Anterior cingulate cortex (tissue), 58 donors: ENCODE data around the gene BRI3BP.
"Not testable (repeated sequence)": the region's sequence is repeated elsewhere in the genome, so short reads cannot be mapped to it uniquely, and the experiment has no call there.

Experiments used
- DNase-seq, 58 donors: peaks; one replicate each; lab custom pipeline; 2025; lab: John Stamatoyannopoulos, UW

BRI3BP gene

DNA sequence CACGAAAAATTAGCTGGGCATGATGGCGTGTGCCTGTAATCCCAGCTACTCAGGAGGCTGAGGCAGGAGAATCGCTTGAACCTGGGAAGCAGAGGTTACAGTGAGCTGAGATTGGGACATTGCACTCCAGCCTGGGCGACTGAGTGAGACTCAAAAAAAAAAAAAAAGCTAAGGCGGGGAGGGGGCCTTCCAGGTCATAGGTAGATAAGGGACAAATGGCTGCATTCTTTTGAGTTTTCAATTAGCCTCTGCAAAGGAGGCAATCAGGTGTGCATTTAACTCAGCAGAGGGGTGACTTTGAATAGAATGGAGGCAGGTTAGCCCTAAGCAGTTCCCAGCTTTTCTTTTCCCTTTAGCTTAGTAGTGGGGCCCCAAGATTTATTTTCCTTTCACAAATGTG, 71.0 kb downstream of the BRI3BP start:
- DNase-seq, result no peak

DNA sequence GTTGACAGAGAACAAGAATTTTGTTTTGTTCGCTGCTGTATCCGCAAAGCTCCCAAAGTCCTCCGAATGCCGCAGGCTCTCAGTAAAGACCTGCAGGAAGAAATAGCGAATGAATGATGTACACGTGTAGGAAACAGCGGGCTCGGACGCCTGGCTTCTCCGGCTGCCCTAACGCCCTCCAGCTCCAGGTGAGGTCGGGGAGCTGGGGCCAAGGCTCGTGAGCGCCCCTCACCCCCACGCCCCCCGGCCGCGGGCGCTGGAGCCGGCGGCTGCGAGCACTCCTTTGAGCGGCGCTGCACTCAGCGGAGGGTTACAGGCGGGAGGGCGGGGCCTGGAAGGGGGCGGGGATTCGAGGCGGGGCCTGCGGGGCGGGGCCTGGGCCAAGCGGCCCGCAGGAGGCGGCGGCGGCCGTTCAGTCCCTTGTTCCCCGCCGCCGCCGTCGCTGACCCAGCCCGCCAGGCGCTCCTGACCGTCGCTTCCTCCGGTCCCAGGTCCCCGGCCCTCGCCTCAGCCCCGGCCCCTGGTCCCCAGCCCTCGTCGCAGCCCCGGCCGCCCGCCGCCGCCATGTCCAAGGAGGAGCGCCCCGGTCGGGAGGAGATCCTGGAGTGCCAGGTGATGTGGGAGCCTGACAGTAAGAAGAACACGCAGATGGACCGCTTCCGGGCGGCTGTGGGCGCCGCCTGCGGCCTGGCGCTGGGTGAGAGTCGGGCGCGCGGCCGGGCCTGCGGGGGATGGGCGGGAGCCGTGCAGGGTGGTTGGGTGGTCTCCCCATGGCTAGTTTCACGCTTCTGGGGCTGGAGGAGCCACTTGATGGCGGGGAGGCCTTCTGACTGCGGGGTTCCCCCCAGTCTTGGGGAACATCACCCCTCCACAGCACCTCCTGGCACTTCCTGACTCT, 71.8 kb downstream of the BRI3BP start, which contains the start of gene AACS:
Gene AACS, plus strand, starts transcription at position 415 of the 898 bp plus-strand sequence. Its CDS starts 150 bp downstream, at position 565.
- peak in 57 of 58 donors; percentile 3 to 88 (median 70) for DNase-seq

DNA sequence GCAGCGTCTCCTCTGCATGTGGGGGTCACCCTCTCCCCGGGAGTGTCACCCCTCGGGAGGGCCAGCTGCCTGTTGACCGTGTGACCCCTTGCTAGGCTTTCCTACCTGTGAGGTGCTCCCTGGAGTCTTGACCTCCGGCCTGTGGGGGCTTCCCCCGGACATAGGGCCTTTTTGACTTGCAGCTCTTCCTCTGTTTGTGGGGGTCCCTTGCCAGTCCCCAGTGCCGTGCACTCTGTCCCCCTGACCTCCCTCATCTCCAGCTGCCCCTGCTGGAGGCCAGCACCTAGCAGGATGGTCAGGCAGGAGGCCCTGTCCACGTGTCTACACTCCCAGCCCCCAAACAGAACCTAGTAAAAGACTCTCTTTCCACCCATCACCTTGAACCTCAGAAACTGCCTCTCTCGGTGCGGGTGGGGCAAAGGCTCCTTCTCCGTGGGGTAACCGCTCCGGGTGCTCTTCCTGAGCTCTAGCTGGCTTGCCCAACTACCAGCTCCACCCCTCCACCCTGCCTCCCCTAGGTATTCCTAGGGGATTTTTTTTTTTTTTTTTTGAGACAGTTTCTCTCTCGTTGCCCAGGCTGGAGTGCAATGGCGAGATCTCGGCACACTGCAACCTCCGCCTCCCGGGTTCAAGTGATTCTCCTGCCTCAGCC, 72.6 kb downstream of the BRI3BP start:
- DNase-seq, result peak in 1 of 58 donors; percentile 24

DNA sequence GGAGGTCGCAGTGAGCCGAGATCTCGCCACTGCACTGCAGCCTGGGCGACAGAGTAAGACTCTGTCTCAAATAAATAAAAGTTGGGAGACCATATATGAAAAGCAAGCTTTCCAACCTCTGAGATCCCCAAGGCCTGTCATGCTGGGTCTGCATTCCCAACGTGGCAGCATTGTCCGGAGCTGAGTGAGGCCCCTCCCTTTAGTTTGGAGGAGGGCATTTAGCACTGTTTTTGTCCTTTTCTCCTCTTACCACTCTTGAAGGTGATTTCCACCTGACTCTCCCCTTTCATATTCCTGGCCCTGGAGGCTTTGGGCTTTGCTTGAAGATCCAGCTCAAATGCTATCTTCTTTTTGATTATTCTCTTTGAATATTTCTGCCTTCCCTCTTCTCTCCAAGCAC, 74.9 kb downstream of the BRI3BP start:
- no peak for DNase-seq

DNA sequence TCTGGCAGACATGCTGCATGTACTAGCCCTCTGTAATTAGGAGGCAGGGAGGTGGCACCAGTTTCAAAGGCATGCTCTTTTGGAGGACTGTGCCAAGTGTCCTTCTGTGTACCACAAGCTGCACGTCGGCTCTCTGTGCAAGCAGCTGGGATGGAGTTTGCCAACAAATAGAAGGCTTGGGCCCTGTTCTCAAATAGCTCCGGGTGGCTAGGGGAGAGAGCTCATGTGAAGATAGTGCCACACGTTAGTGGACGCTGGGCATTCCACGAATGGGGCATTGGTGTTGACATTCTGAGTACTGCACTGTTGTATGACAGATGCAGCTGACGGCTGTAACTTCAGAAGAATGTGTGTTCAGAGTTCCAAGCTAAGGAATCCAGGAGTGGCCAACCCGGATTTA, 76.2 kb downstream of the BRI3BP start:
- DNase-seq, result peak in 18 of 58 donors; percentile 2 to 66 (median 26)

DNA sequence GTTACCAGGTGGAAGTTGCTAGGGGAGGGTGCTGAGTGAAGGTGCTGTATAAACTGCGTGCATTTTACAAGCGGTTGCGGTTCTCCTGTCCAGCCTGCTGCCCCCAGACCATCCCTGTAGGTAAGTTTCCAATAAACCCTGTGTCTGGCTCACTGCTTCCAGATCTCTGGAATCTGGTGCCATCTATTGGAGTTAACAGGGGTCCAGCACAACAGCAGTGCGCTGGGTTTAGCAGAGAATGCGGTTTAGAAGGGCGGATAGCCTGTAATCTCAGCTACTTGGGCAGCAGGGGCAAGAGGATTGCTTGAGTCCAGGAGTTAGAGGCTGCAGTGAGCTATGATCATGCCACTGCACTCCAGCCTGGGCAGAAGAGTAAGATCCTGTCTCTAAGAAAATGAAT, 76.7 kb downstream of the BRI3BP start:
- peak in 9 of 58 donors; percentile 11 to 50 (median 21) for DNase-seq

DNA sequence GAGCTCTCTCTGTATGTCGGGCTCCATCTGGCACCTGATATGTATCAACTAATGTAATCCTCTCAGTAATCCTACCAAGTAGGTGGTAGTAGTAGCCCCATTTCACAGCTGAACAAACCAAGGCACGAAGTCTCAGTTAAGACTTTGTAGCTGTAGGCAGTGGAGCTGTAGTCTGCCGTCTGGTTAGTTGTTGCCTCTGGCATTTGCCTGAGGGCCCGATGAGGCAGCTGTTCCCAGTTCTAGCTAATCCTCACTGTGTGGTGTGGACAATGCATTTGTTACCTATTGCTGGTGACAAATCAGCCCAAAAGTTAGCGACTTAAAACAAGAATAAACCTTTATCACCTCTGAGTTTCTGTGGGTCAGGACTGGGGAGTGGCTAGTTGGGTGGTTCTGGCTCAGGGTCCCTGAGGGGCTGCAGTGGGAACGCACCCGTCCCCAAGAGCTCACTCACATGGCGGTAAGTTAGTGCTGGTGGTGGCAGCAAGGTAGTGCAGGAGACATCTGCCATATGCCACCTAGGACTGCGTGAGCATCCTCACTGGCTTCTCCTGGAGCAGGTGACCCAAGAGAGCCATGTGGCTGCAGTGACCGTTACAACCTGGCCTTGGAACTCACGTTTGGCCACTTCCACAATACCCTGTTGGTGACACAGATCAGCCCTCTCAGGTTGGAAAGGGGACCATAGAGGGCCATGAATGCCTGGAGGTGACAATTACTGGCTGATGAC, 77.4 kb downstream of the BRI3BP start:
- DNase-seq, result no peak

DNA sequence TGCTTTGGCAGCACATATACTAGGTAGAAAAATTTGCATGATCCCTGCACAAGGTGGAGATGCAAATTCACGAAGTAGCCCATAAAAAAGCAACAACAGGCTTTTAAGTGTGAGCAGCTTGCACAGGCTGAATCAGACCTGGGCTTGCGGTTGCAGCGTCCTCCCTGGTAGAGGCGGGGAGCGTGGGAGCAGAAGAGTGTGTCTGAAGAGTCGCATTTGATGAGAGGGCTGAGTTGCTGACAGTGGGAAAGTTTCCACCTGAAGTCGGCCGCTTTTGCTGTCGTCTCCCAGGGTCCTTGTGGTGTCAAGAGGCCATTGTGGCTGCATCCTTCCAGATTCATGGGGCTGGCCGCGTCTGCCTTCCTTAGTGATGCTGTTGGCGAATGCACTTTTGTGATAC, 78.0 kb downstream of the BRI3BP start:
- peak in 23 of 58 donors; percentile 7 to 73 (median 33) for DNase-seq

DNA sequence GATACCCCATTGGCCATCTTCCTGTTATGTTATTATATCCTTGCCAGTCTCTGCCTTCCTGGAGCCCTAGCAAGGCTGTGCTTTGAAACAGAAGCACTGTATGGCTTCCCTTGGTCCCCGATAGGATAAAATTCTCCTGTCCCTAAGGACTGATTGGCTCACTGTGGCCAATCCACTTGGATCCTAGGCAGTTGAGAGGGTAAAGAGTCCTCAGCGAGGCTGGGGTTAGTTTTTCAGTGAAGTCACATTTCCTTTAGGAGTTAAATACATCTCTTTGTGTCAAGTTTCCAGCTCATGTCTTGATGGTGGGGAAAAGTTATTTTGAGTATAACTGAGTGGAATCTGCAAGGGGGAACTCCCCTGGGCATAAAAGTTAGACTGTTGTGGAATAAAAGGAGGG, 79.1 kb downstream of the BRI3BP start:
- no peak for DNase-seq

DNA sequence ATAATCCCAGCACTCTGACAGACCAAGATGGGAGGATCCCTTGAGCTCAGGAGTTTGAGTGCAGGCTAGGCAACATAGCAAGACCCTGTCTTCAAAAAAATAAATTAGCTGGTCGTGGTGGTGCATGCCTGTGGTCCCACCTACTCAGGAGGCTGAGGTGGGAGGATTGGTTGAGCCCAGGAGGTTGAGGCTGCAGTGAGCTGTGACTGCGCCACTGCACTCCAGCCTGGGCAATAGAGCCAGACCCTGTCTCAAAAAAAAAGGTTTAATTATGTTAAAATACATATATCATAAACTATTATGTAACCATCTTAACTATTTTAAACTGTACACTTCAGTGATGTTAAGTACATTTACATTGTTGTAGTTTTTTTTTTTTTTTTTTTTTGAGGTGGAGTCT, 80.8 kb downstream of the BRI3BP start:
- DNase-seq, result not testable (repeated sequence)

DNA sequence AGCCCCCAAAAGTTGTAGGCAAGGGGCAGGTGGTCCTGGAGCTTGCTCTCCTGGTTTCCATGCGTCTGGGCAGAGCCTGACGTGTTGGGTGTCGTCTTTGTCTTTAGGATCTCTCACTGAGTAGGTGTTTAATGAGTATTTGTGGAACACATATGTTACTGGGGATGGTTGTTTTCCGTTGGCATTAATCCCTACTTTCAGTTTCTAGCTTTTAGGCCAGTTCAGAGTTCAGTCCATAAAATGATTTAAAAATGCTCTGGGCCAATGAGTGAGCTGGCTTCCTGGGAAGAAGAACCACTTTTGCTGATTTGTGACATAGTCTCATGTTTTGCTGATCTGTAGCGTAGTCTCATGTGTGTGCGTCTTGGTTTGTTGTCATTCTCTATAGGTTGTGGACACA, 82.7 kb downstream of the BRI3BP start:
- no peak for DNase-seq

DNA sequence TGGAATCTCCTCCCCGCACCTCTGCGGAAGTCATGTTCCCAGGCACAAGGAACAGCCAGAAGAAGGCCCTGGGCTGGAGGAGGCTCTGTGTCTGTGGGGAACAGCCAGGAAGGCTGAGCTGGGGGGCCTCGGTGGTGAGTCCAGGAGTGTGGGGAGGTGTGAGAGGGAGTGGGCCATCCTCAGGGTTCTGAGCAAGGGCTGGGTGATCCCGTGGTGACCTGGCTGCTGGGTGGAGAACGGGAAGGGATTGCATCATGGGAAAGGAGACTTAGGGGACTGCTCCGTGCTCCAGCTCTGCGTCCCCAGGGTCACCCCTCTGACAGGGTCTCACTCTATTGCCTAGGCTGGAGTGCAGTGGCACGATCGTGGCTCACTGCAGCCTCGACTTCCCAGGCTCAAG, 85.6 kb downstream of the BRI3BP start:
- no peak for DNase-seq

DNA sequence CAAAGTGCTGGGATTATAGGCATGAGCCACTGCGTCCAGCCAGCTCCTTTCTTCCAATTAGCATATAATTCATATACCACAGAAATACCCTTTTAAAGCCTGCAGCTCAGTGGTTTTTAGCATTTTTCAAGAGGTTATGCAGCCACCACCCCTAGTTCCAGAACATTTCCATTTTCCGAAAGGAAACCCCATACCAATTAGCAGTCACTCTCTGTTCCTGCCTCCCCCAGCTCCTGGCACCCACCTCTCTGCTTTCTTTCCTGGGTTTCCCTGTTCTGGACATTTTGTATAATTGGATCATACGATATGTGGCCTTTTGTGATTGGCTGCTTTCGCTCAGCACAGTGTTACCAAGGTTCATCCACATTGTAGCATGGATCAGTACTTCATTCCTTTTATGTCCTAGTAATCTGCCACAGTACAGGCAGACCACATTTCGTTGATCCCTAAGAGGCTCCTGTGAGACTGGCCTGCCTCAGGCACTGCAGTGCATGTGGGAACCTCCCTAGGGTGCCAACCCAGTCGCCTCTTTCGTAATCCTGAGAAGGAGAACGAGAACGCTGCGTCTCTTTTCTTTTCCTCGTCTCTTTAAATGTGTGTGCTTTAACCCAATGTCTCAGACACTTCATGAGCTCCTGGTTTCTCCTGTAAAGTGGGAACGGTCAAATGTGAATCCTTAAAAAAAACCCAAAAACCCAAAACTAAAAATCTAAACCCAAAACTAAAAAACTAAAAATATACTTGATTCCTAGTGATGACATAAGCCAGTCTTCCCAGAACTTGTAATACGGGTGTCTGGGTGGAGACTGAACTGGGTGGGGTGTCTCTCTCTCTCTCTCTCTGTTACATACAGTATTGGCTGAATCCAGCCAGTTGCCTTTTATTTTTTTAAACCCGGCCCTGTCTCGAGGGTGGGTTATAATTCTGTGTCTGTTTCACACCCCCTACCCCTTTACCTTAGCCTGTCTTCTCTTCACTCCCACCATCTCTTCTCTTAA, 86.5 kb downstream of the BRI3BP start:
- peak in 2 of 58 donors; percentile 21 to 44 for DNase-seq
